GM18951 (cell line): Measurements from ENCODE around the gene DHCR7.

Source experiments
- POLR2A ChIP-seq: IDR thresholded peaks from 4 replicates; pipeline ENCODE4 v1.6.1; 2011; ENCODE audit warnings: mild to moderate bottlenecking; ENCODE audit not compliant: insufficient read length, insufficient read depth; ENCODE audit errors: extremely low read depth
- in situ Hi-C: fragments of 300-500 bp; cut with MboI; formaldehyde crosslinking; loops from one replicate; pipeline ENCODE4 v1.12.0; 2022; ENCODE audit warnings: low sequenced_read_pairs, mixed read lengths, inconsistent platforms; ENCODE audit not compliant: unreplicated experiment

DHCR7 gene

GRCh38 chr11:71395774-71396173 is 52.4 kb downstream of the DHCR7 start:
- TF ChIP-seq POLR2A, result no peak
- in situ Hi-C loops, result no loop called here

GRCh38 chr11:71395263-71395560 is 53.0 kb downstream of the DHCR7 start:
- in situ Hi-C loops, result no loop called here
- no peak for TF ChIP-seq POLR2A

- in situ Hi-C loops, result no loop called here
- no peak for TF ChIP-seq POLR2A
Observed at GRCh38 chr11:71393283-71393682, 54.9 kb downstream of the DHCR7 start.

- in situ Hi-C loops, result no loop called here
- no peak for TF ChIP-seq POLR2A
Observed at GRCh38 chr11:71391796-71392195, 56.4 kb downstream of the DHCR7 start.

GRCh38 chr11:71391352-71391751 is 56.8 kb downstream of the DHCR7 start:
- no peak for TF ChIP-seq POLR2A
- in situ Hi-C loops, result no loop called here

- in situ Hi-C loops, result no loop called here
- no peak for TF ChIP-seq POLR2A
Observed at GRCh38 chr11:71388637-71389235, 59.5 kb downstream of the DHCR7 start.

GRCh38 chr11:71387784-71388636 is 60.2 kb downstream of the DHCR7 start:
- in situ Hi-C loops, result no loop called here
- no peak for TF ChIP-seq POLR2A

- TF ChIP-seq POLR2A, result no peak
- in situ Hi-C loops, result no loop called here
Observed at GRCh38 chr11:71387200-71387599, 61.0 kb downstream of the DHCR7 start.

- TF ChIP-seq POLR2A, result no peak
- in situ Hi-C loops, result no loop called here
Observed at GRCh38 chr11:71386202-71386601, 62.0 kb downstream of the DHCR7 start.

GRCh38 chr11:71385091-71385490 is 63.1 kb downstream of the DHCR7 start:
- in situ Hi-C loops, result no loop called here
- TF ChIP-seq POLR2A, result no peak

GRCh38 chr11:71384561-71384960 is 63.6 kb downstream of the DHCR7 start:
- in situ Hi-C loops, result no loop called here

More at GRCh38 chr11:71384561-71384960, 63.6 kb downstream of the DHCR7 start:
- no peak for TF ChIP-seq POLR2A
